DMS53 treated with DMSO at 0.1 percent for 48 hours (cell line): Measurements from ENCODE around the gene SNAPC4.
"Not testable (repeated sequence)": the region's sequence is repeated elsewhere in the genome, so short reads cannot be mapped to it uniquely, and the experiment has no call there.

Experiments used
- DNase-seq: peaks from one replicate; lab custom pipeline; 2025; ENCODE audit not compliant: unreplicated experiment; lab: John Stamatoyannopoulos, UW

Gene SNAPC4

GRCh38 chr9:136359774-136360718 is 39.9 kb downstream of the SNAPC4 start:
- no peak for DNase-seq

- DNase-seq, result no peak
Observed at GRCh38 chr9:136358888-136359287, 41.1 kb downstream of the SNAPC4 start.

GRCh38 chr9:136358016-136358415 is 42.0 kb downstream of the SNAPC4 start:
- DNase-seq, result no peak

- DNase-seq, result no peak
Observed at GRCh38 chr9:136357202-136357725, 42.7 kb downstream of the SNAPC4 start.

- no peak for DNase-seq
Observed at GRCh38 chr9:136355616-136356557, 44.1 kb downstream of the SNAPC4 start.

GRCh38 chr9:136354592-136355085 is 45.3 kb downstream of the SNAPC4 start:
- no peak for DNase-seq

- no peak for DNase-seq
Observed at GRCh38 chr9:136353757-136354488, 46.0 kb downstream of the SNAPC4 start.

GRCh38 chr9:136353088-136353487 is 46.9 kb downstream of the SNAPC4 start:
- no peak for DNase-seq

GRCh38 chr9:136352682-136353081 is 47.3 kb downstream of the SNAPC4 start:
- peak; percentile 47 for DNase-seq

GRCh38 chr9:136351868-136352267 is 48.1 kb downstream of the SNAPC4 start:
- DNase-seq, result not testable (repeated sequence)

GRCh38 chr9:136351252-136351800 is 48.6 kb downstream of the SNAPC4 start:
- no peak for DNase-seq
